IMR-90 (cell line): ENCODE results near the gene PSEN1. TPM values are rescaled to one million over a fixed set of nuclear protein-coding genes. Genes with fewer than 3 reads are reported as not detected.

ENCODE experiments used
- ATAC-seq: fragments of 200-7000 bp; cut with Tn5 transposase; 2 replicates; pipeline ENCODE4 v1.9.1; 2020; ENCODE audit warnings: low read depth, mild to moderate bottlenecking, moderate library complexity
- BruUV-seq: library from RNA; stranded (reverse); fragments of 400-500 nt; replicated peaks from 2 replicates; lab custom pipeline; 2021; lab: Mats Ljungman, UMichigan
- CTCF ChIA-PET: fragments of 300-600 bp; formaldehyde crosslinking; extraction: SDS; loops from one replicate; lab custom pipeline; 2021; ENCODE audit warnings: antibody characterized with exemption; lab: Yijun Ruan, JAX
- POLR2A ChIA-PET: fragments of 300-600 bp; sonication (Branson Sonifier 250); formaldehyde crosslinking; loops from one replicate; lab custom pipeline; 2022; ENCODE audit warnings: antibody characterized with exemption; ENCODE audit not compliant: unreplicated experiment; lab: Charles Lee
- DNase-seq: peaks from one replicate; pipeline ENCODE4 v3.0.0; 2013
- H2AFZ ChIP-seq: replicated peaks from 2 replicates; pipeline ENCODE3; 2013; ENCODE audit warnings: low read length, mild to moderate bottlenecking; ENCODE audit not compliant: poor library complexity
- H2AK5ac ChIP-seq: 2 replicates; pipeline ENCODE4 v1.6.1; 2013; ENCODE audit warnings: low read depth, low read length, inconsistent platforms
- H2AK9ac ChIP-seq: replicated peaks from 2 replicates; pipeline ENCODE3; 2013; ENCODE audit warnings: mild to moderate bottlenecking, low read depth, low read length, moderate library complexity; ENCODE audit not compliant: poor library complexity
- H2BK120ac ChIP-seq: 2 replicates; pipeline ENCODE4 v1.6.1; 2013; ENCODE audit warnings: low read depth, low read length, inconsistent platforms
- H2BK15ac ChIP-seq: 3 replicates; pipeline ENCODE4 v1.6.1; 2013; ENCODE audit warnings: low read depth, low read length, inconsistent platforms
- H2BK20ac ChIP-seq: 2 replicates; pipeline ENCODE4 v1.6.1; 2013; ENCODE audit warnings: low read depth, mild to moderate bottlenecking, inconsistent platforms, low read length, moderate library complexity
- H2BK5ac ChIP-seq: 2 replicates; pipeline ENCODE4 v1.6.1; 2013; ENCODE audit warnings: mild to moderate bottlenecking, low read depth, low read length, inconsistent platforms; ENCODE audit not compliant: poor library complexity, severe bottlenecking
- H3K14ac ChIP-seq: replicated peaks from 2 replicates; pipeline ENCODE4 v1.6.1; 2013; ENCODE audit warnings: low read depth, low read length, inconsistent platforms
- H3K18ac ChIP-seq: 2 replicates; pipeline ENCODE4 v1.6.1; 2013; ENCODE audit warnings: low read depth, low read length, control low read depth
- H3K23ac ChIP-seq: 2 replicates; pipeline ENCODE4 v1.6.1; 2013; ENCODE audit warnings: low read depth, low read length, inconsistent platforms
- H3K27ac ChIP-seq: 2 replicates; pipeline ENCODE4 v1.5.1; 2013; ENCODE audit warnings: mild to moderate bottlenecking, control low read depth, low read length; ENCODE audit not compliant: insufficient read depth
- H3K27me3 ChIP-seq: 2 replicates; pipeline ENCODE4 v1.6.1; 2013; ENCODE audit warnings: low read length; ENCODE audit not compliant: control insufficient read depth, insufficient read depth
- H3K36me3 ChIP-seq: 2 replicates; pipeline ENCODE4 v1.6.1; 2013; ENCODE audit warnings: low read length, mixed read lengths; ENCODE audit not compliant: control insufficient read depth, insufficient read depth
- H3K4ac ChIP-seq: 2 replicates; pipeline ENCODE4 v1.6.1; 2013; ENCODE audit warnings: low read depth, low read length, inconsistent platforms
- H3K4me1 ChIP-seq: 2 replicates; pipeline ENCODE4 v1.6.1; 2013; ENCODE audit warnings: low read length, mixed read lengths; ENCODE audit not compliant: control insufficient read depth, insufficient read depth
- H3K4me2 ChIP-seq: 2 replicates; pipeline ENCODE4 v1.6.1; 2013; ENCODE audit warnings: low read depth, mild to moderate bottlenecking, control low read depth, low read length, moderate library complexity
- H3K4me3 ChIP-seq: 2 replicates; pipeline ENCODE4 v1.5.1; 2013; ENCODE audit warnings: low read depth, mild to moderate bottlenecking, control low read depth, low read length, moderate library complexity; ENCODE audit not compliant: insufficient read depth
- H3K56ac ChIP-seq: 2 replicates; pipeline ENCODE4 v1.6.1; 2013; ENCODE audit warnings: low read length, inconsistent platforms; ENCODE audit not compliant: insufficient read depth; ENCODE audit errors: extremely low read depth
- H3K79me1 ChIP-seq, 2 experiments: 2 replicates each; pipeline ENCODE4 v1.6.1; 2013; ENCODE audit warnings: low read length in 2 of 2, inconsistent platforms in 1 of 2, low read depth in 1 of 2
- H3K9ac ChIP-seq: 2 replicates; pipeline ENCODE4 v1.6.1; 2013; ENCODE audit warnings: low read depth, low read length, control low read depth
- H3K9me1 ChIP-seq: 2 replicates; pipeline ENCODE4 v1.6.1; 2013; ENCODE audit warnings: low read length, inconsistent platforms; ENCODE audit not compliant: insufficient read depth
- H3K9me3 ChIP-seq: 2 replicates; pipeline ENCODE4 v1.6.1; 2013; ENCODE audit warnings: low read length; ENCODE audit not compliant: control insufficient read depth, insufficient read depth
- H4K20me1 ChIP-seq: 2 replicates; pipeline ENCODE4 v1.6.1; 2013; ENCODE audit warnings: low read length, inconsistent platforms; ENCODE audit not compliant: insufficient read depth
- H4K5ac ChIP-seq: 2 replicates; pipeline ENCODE4 v1.6.1; 2013; ENCODE audit warnings: mild to moderate bottlenecking, low read depth, low read length, control low read depth
- H4K8ac ChIP-seq, 2 experiments: 2 replicates each; pipeline ENCODE4 v1.6.1; 2013; ENCODE audit warnings: low read depth in 2 of 2, low read length in 2 of 2, control low read depth in 1 of 2, inconsistent platforms in 1 of 2
- H4K91ac ChIP-seq: 2 replicates; pipeline ENCODE4 v1.6.1; 2013; ENCODE audit warnings: low read depth, low read length, inconsistent platforms; ENCODE audit not compliant: insufficient read depth
- BHLHE40 ChIP-seq: fragments of 150-350 bp; IDR thresholded peaks from 2 replicates; pipeline ENCODE4 v1.6.1; 2016; ENCODE audit warnings: mild to moderate bottlenecking, low read depth, low read length
- CEBPB ChIP-seq: IDR thresholded peaks from 2 replicates; pipeline ENCODE4 v1.6.1; 2012; ENCODE audit warnings: low read depth, low read length, improper control_type of control experiment
- CHD1 ChIP-seq: IDR thresholded peaks from 2 replicates; pipeline ENCODE4 v1.6.1; 2012; ENCODE audit warnings: low read depth, low read length, improper control_type of control experiment
- CTCF ChIP-seq: conservative IDR thresholded peaks from 2 replicates; pipeline ENCODE4 v1.5.1; 2012; ENCODE audit warnings: mild to moderate bottlenecking, low read depth, low read length, improper control_type of control experiment
- FOS ChIP-seq: fragments of 150-350 bp; IDR thresholded peaks from 2 replicates; pipeline ENCODE4 v1.6.1; 2016; ENCODE audit warnings: low read depth, low read length
- MAFK ChIP-seq: IDR thresholded peaks from 2 replicates; pipeline ENCODE4 v1.6.1; 2012; ENCODE audit warnings: low read depth, low read length, improper control_type of control experiment
- MXI1 ChIP-seq: IDR thresholded peaks from 2 replicates; pipeline ENCODE4 v1.6.1; 2012; ENCODE audit warnings: low read depth, mild to moderate bottlenecking, low read length, moderate library complexity, borderline replicate concordance
- NFE2L2 ChIP-seq: fragments of 150-350 bp; IDR thresholded peaks from 2 replicates; pipeline ENCODE4 v1.6.1; 2016; ENCODE audit warnings: low read depth, mild to moderate bottlenecking, low read length
- POLR2A ChIP-seq: IDR thresholded peaks from 2 replicates; pipeline ENCODE4 v1.6.1; 2012; ENCODE audit warnings: mild to moderate bottlenecking, low read depth, low read length
- RAD21 ChIP-seq: IDR thresholded peaks from 2 replicates; pipeline ENCODE4 v1.6.1; 2012; ENCODE audit warnings: low read length, improper control_type of control experiment
- RCOR1 ChIP-seq: IDR thresholded peaks from 2 replicates; pipeline ENCODE4 v1.6.1; 2012; ENCODE audit warnings: mild to moderate bottlenecking, low read length, improper control_type of control experiment; ENCODE audit not compliant: insufficient replicate concordance
- RFX5 ChIP-seq: IDR thresholded peaks from 2 replicates; pipeline ENCODE4 v1.8.0; 2012; ENCODE audit warnings: low read depth, mild to moderate bottlenecking, low read length, moderate library complexity
- SMC3 ChIP-seq: fragments of 150-350 bp; IDR thresholded peaks from 2 replicates; pipeline ENCODE4 v1.6.1; 2016; ENCODE audit warnings: low read depth, mild to moderate bottlenecking, antibody characterized with exemption, low read length, moderate library complexity
- USF2 ChIP-seq: fragments of 150-350 bp; IDR thresholded peaks from 2 replicates; pipeline ENCODE4 v1.6.1; 2017; ENCODE audit warnings: mild to moderate bottlenecking, antibody characterized with exemption, low read length, low read depth
- WGBS, 2 experiments: methylation state at CpG; one replicate each; pipeline versions ENCODE4 v1.1.5 to v1.1.7; 2013; ENCODE audit warnings: missing lambda C conversion rate in 2 of 2; ENCODE audit not compliant: insufficient read length in 1 of 2; ENCODE audit errors: extremely low coverage in 2 of 2; 5-methylcytosine and 5-hydroxymethylcytosine counted together
- dilution Hi-C: fragments of 300-500 bp; cut with HindIII; formaldehyde crosslinking; loops from one replicate; pipeline ENCODE4 v1.14.3; 2018; ENCODE audit warnings: low sequenced_read_pairs; ENCODE audit not compliant: unreplicated experiment
- in situ Hi-C: fragments of 300-500 bp; cut with MboI; formaldehyde crosslinking; loops from 3 replicates; pipeline ENCODE4 v1.14.3; 2019; ENCODE audit warnings: low sequenced_read_pairs, inconsistent platforms, mixed read lengths
- intact Hi-C: fragments of 100-400 bp; cut with micrococcal nuclease; formaldehyde crosslinking; loops from 2 replicates; pipeline ENCODE4 v1.10.0; 2022
- polyA plus RNA-seq, 3 experiments: library from polyadenylated mRNA; depleted of rRNA; stranded (reverse); fragments of >200 nt; gene quantifications; 2 replicates each; pipeline ENCODE4 v1.2.3, GENCODE V29; 2012; ENCODE audit warnings: low replicate concordance in 1 of 3
- total RNA-seq: library from RNA; depleted of rRNA; stranded (reverse); fragments of >200 nt; gene quantifications from 2 replicates; pipeline ENCODE4 v1.2.3, GENCODE V29; 2012

PSEN1 gene
- total and polyA plus RNA-seq, 2 of the 4 experiments (the other 2 are of a cell fraction) = 14.8 to 62.7 TPM

- Histone ChIP-seq H4K20me1 (peaks cover 10% of the 10 kb centered on the region), H3K79me1 (0 out of 4 replicates have a peak, but pooled peaks cover 0 to 5% of the 10 kb centered on the region in 2 experiments), H3K9me1 (peaks cover 14% of the 10 kb centered on the region), H4K8ac (no peak overlapping the region), H3K9ac (no peak overlapping the region), H2BK5ac (no peak overlapping the region), H3K23ac (no peak overlapping the region), H3K4me1 (peaks cover 21% of the 10 kb centered on the region), H3K27ac (no peak overlapping the region), H2BK15ac (no peak overlapping the region), H3K56ac (no peak overlapping the region), H3K18ac (no peak overlapping the region), H3K9me3 (no peaks in the 10 kb centered on the region), H2BK20ac (no peak overlapping the region), H2AFZ (no peak overlapping the region), H4K5ac (no peak overlapping the region), H2BK120ac (no peak overlapping the region), H3K4me3 (no peak overlapping the region), H2AK9ac (peak overlapping the region; percentile 46), H3K4ac (no peak overlapping the region), H3K4me2 (no peak overlapping the region), H3K14ac (no peak overlapping the region), H4K91ac (no peak overlapping the region), H3K27me3 (peaks cover 18% of the 10 kb centered on the region), H2AK5ac (peak overlapping the region; percentile 62; the same call in 1 of the 2 replicates), H3K36me3 (no peaks in the 10 kb centered on the region)
- TF ChIP-seq RFX5 = no peak
- TF ChIP-seq CTCF = no peak
- TF ChIP-seq FOS = no peak
- TF ChIP-seq SMC3 = no peak
- no peak for TF ChIP-seq CHD1
- TF ChIP-seq RCOR1 = no peak
- TF ChIP-seq NFE2L2 = no peak
- no peak for TF ChIP-seq CEBPB
- no peak for TF ChIP-seq USF2
- TF ChIP-seq POLR2A = no peak
- TF ChIP-seq MXI1 = no peak
- no peak for TF ChIP-seq BHLHE40
- TF ChIP-seq RAD21 = no peak
- no peak for TF ChIP-seq MAFK
- no peak for DNase-seq
- dilution Hi-C loops = no loop called here
- CTCF ChIA-PET = no interaction called here
- POLR2A ChIA-PET = no interaction called here
- 100% methylated on average over 1 of the region's 6 CpGs; no CpG with 5 or more reads in 1 of the 2 experiments for WGBS, 2 experiments
- no peak for ATAC-seq
- intact Hi-C loops = no loop called here
- in situ Hi-C loops = no loop called here
- BruUV-seq = no TSS peak
These were observed 93.7 kb downstream of the PSEN1 start for GRCh38 chr14:73230051-73230450.
